ENCODE data around the gene ID3. TPM values are rescaled to one million over a fixed set of nuclear protein-coding genes. Genes with fewer than 3 reads are reported as not detected.

ID3 gene
- total RNA-seq, 1 experiment from 2014 or later: 119 TPM

- Mint-ChIP-seq H3K27me3 (ENCODE audit: low read depth) (peaks cover 10% of the 10 kb centered on the region), H3K9me3 (no peaks in the 10 kb centered on the region), H3K27ac (no peak overlapping the region), H3K36me3 (ENCODE audit: insufficient read depth in 1 of 3, low read depth in 3 of 3) (peaks cover 7 to 14% (median 9%) of the 10 kb centered on the region in 3 experiments; a peak in 6 of 7 replicates), H3K4me1 (peaks cover 15 to 23% of the 10 kb centered on the region in 2 experiments), H3K4me3 (no peak overlapping the region)
- no peaks in the 10 kb centered on the region for H3K23me2 ChIP-seq (ENCODE audit: insufficient read length, low read depth, low read length, poor library complexity, severe bottlenecking)
- H3K27ac ChIP-seq (ENCODE audit: insufficient read length, low read depth, low read length): no peak overlapping the region
- DNase-seq: no peak
- H2BK120ac ChIP-seq (ENCODE audit: low read depth, low read length, poor library complexity, severe bottlenecking): no peak overlapping the region
- no peak overlapping the region for H3K4me2 ChIP-seq (ENCODE audit: insufficient read depth, insufficient read length, low read length)
- H2BK15ac ChIP-seq (ENCODE audit: low read depth, low read length): no peak overlapping the region
- H3K4me1 ChIP-seq (ENCODE audit: insufficient read depth, low read length): no peaks in the 10 kb centered on the region
- H3K23ac ChIP-seq (ENCODE audit: insufficient read length, low read depth, low read length): no peak overlapping the region
- no peak overlapping the region for H3K56ac ChIP-seq (ENCODE audit: insufficient read length, low read depth, low read length)
- WGBS (ENCODE audit: extremely low coverage, insufficient read length, low lambda C conversion rate): no CpG with 5 or more reads among the region's 3 CpGs
- H2BK12ac ChIP-seq (ENCODE audit: insufficient read length, low read depth, low read length): no peak overlapping the region
- no peak overlapping the region for H2BK5ac ChIP-seq (ENCODE audit: insufficient read length, low read length)
- H3K4ac ChIP-seq (ENCODE audit: low read depth, low read length): no peak overlapping the region
- H2AK5ac ChIP-seq (ENCODE audit: insufficient read length, low read length): no peak overlapping the region
- no peak overlapping the region for H3K9ac ChIP-seq (ENCODE audit: extremely low read depth, insufficient read length, low read length)
- H4K91ac ChIP-seq (ENCODE audit: insufficient read length, low read depth, low read length): no peak overlapping the region
- no peak overlapping the region for H4K5ac ChIP-seq (ENCODE audit: insufficient read length, low read depth, low read length)
- no peaks in the 10 kb centered on the region for H3K79me1 ChIP-seq (ENCODE audit: insufficient read depth, low read depth, low read length, poor library complexity, severe bottlenecking)
- no peak overlapping the region for H4K8ac ChIP-seq (replicated peaks; ENCODE audit: insufficient read length, low read depth, low read length)
- H3K18ac ChIP-seq (ENCODE audit: insufficient read length, low read depth, low read length): no peak overlapping the region
- H3K14ac ChIP-seq (ENCODE audit: insufficient read depth, low read length): no peak overlapping the region
- peaks cover 2% of the 10 kb centered on the region for H4K20me1 ChIP-seq (ENCODE audit: control insufficient read depth, insufficient read depth, insufficient read length)
- no peak overlapping the region for H2AFZ ChIP-seq (ENCODE audit: low read length)
- no peaks in the 10 kb centered on the region; the same call in 1 of the 2 replicates for H3K27me3 ChIP-seq (ENCODE audit: insufficient read depth, low read length)
- no peak overlapping the region for H3T11ph ChIP-seq (ENCODE audit: low read length)
- H3K9me3 ChIP-seq (ENCODE audit: control insufficient read depth, low read depth, low read length): no peaks in the 10 kb centered on the region
- no peak for TF ChIP-seq CTCF (conservative IDR thresholded peaks at IDR 0.05)
- H2BK20ac ChIP-seq (ENCODE audit: low read depth, low read length, poor library complexity, severe bottlenecking): no peak overlapping the region
- no peaks in the 10 kb centered on the region for H3K79me2 ChIP-seq (ENCODE audit: insufficient read depth, low read length)
Measured at GRCh38 chr1:23524163-23524562, 35.1 kb downstream of the ID3 start.
